ENCODE data around the gene NFIC.
"Not testable (repeated sequence)": the region's sequence is repeated elsewhere in the genome, so short reads cannot be mapped to it uniquely, and the experiment has no call there.

- not testable (repeated sequence) for TF ChIP-seq CTCF (IDR thresholded peaks at IDR 0.05; ENCODE audit: low read depth, low read length); POLR2A (IDR thresholded peaks at IDR 0.05; ENCODE audit: extremely low read depth, insufficient read length); MAX (IDR thresholded peaks at IDR 0.05; ENCODE audit: low read depth, low read length); MYC (IDR thresholded peaks at IDR 0.05; ENCODE audit: low read depth, low read length)
These were observed 34.2 kb upstream of the NFIC start for GRCh38 chr19:3332232-3332631.
